Nephron (organoid): ENCODE data around the gene R3HDM2.
"Not testable (repeated sequence)": the region's sequence is repeated elsewhere in the genome, so short reads cannot be mapped to it uniquely, and the experiment has no call there.

Experiments
- H3K27ac Mint-ChIP-seq, 3 experiments: 2 replicates each; pipeline ENCODE4 v1.8.0; 2020; ENCODE audit warnings: mixed read lengths in 3 of 3, mild to moderate bottlenecking in 2 of 3, moderate library complexity in 1 of 3
- H3K27me3 Mint-ChIP-seq: 2 replicates; pipeline ENCODE4 v1.8.0; 2021; ENCODE audit warnings: low read depth, mild to moderate bottlenecking, moderate library complexity, mixed read lengths
- H3K36me3 Mint-ChIP-seq: 2 replicates; pipeline ENCODE4 v1.8.0; 2020; ENCODE audit warnings: low read depth, mixed read lengths
- H3K4me1 Mint-ChIP-seq: 2 replicates; pipeline ENCODE4 v1.8.0; 2020; ENCODE audit warnings: mixed read lengths
- H3K4me3 Mint-ChIP-seq, 3 experiments: 2 replicates each; pipeline ENCODE4 v1.8.0; 2020; ENCODE audit warnings: mild to moderate bottlenecking in 3 of 3, mixed read lengths in 3 of 3, moderate library complexity in 2 of 3
- H3K9me3 Mint-ChIP-seq: 2 replicates; pipeline ENCODE4 v1.8.0; 2020; ENCODE audit warnings: mixed read lengths
- CTCF ChIP-seq, 3 experiments: fragments of 200-600 bp; sonication (generic); IDR thresholded peaks; one replicate each; pipeline ENCODE4 v1.5.0; 2021; ENCODE audit warnings: antibody characterized with exemption in 3 of 3; ENCODE audit not compliant: unreplicated experiment in 3 of 3

R3HDM2 gene

GRCh38 chr12:57448669-57449068, 17.8 kb upstream of the R3HDM2 start:
- Mint-ChIP-seq H3K36me3 (no peaks in the 10 kb centered on the region), H3K4me1 (peaks cover 18% of the 10 kb centered on the region), H3K4me3 (no peak overlapping the region), H3K9me3 (no peaks in the 10 kb centered on the region), H3K27me3 (no peaks in the 10 kb centered on the region), H3K27ac (no peak overlapping the region)
- TF ChIP-seq CTCF (IDR thresholded peaks at IDR 0.05; ENCODE audit: unreplicated experiment in 3 of 3), result no peak

- Mint-ChIP-seq H3K27me3 (no peaks in the 10 kb centered on the region), H3K4me3 (no peak overlapping the region), H3K27ac (no peak overlapping the region), H3K4me1 (peaks cover 1% of the 10 kb centered on the region), H3K36me3 (no peaks in the 10 kb centered on the region), H3K9me3 (peaks cover 3% of the 10 kb centered on the region)
- no peak for TF ChIP-seq CTCF (IDR thresholded peaks at IDR 0.05; ENCODE audit: unreplicated experiment in 3 of 3)
Observed at GRCh38 chr12:57446292-57446960, 15.6 kb upstream of the R3HDM2 start.

- H3K9me3 Mint-ChIP-seq, result peaks cover 5% of the 10 kb centered on the region
- no peaks in the 10 kb centered on the region for H3K36me3 Mint-ChIP-seq
- H3K4me3 Mint-ChIP-seq, result no peak overlapping the region
- no peaks in the 10 kb centered on the region for H3K27me3 Mint-ChIP-seq
- TF ChIP-seq CTCF (IDR thresholded peaks at IDR 0.05; ENCODE audit: unreplicated experiment in 3 of 3), result no peak
- no peak overlapping the region for H3K27ac Mint-ChIP-seq
- H3K4me1 Mint-ChIP-seq, result no peaks in the 10 kb centered on the region
Observed at GRCh38 chr12:57444744-57445143, 13.9 kb upstream of the R3HDM2 start.

- not testable (repeated sequence) for H3K27me3 Mint-ChIP-seq, H3K27ac Mint-ChIP-seq, H3K36me3 Mint-ChIP-seq, H3K9me3 Mint-ChIP-seq, H3K4me1 Mint-ChIP-seq, H3K4me3 Mint-ChIP-seq
Observed at GRCh38 chr12:57444337-57444736, 13.5 kb upstream of the R3HDM2 start.

DNA sequence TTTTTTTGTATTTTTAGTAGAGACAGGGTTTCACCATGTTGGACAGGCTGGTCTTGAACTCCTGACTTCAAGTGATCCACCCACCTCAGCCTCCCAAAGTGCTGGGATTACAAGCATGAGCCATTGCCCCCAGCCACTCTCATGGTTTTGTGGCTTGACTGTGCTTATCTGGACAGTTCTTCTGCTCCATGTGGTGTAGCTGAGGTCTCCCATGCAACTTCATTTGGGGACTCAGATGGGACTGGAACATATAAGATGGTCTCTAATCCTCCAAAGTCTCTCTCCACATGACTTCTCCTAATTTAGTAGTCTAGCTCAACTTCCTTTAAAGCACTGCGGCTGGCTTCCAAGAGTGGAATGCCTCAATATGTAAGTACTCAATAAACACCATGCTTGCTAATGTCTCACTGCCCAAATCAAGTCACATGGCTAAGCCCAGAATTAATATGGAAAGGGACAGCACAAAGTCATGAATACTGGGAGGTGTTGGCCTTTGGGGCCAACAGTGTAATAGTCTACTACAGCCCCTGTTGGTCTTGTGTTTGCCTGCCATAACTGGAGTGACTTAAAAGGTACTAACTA, 11.1 kb upstream of the R3HDM2 start:
- no peak overlapping the region for H3K4me3 Mint-ChIP-seq
- no peaks in the 10 kb centered on the region for H3K36me3 Mint-ChIP-seq
- no peaks in the 10 kb centered on the region for H3K4me1 Mint-ChIP-seq
- peaks cover 5% of the 10 kb centered on the region for H3K9me3 Mint-ChIP-seq
- TF ChIP-seq CTCF (IDR thresholded peaks at IDR 0.05; ENCODE audit: unreplicated experiment in 3 of 3), result no peak
- H3K27me3 Mint-ChIP-seq, result no peaks in the 10 kb centered on the region
- H3K27ac Mint-ChIP-seq, result no peak overlapping the region

DNA sequence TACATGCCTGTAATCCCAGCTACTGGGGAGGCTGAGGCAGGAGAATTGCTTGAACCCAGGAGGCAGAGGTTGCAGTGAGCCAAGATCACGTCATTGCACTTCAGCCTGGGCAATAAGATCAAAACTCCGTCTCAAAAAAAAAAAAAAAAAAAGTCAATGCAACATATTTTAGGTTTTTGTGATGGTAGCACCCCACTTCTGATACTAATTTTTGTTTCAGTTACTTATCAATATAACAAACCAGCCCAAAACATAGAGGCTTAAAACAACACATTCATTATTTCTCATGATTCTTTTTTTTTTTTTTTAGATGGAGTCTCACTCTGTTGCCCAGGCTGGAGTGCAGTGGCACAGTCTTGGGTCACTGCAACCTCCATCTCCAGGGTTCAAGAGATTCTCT, 10.6 kb upstream of the R3HDM2 start:
- H3K36me3 Mint-ChIP-seq, H3K9me3 Mint-ChIP-seq, H3K4me3 Mint-ChIP-seq, H3K27ac Mint-ChIP-seq, H3K4me1 Mint-ChIP-seq, H3K27me3 Mint-ChIP-seq: not testable (repeated sequence)

DNA sequence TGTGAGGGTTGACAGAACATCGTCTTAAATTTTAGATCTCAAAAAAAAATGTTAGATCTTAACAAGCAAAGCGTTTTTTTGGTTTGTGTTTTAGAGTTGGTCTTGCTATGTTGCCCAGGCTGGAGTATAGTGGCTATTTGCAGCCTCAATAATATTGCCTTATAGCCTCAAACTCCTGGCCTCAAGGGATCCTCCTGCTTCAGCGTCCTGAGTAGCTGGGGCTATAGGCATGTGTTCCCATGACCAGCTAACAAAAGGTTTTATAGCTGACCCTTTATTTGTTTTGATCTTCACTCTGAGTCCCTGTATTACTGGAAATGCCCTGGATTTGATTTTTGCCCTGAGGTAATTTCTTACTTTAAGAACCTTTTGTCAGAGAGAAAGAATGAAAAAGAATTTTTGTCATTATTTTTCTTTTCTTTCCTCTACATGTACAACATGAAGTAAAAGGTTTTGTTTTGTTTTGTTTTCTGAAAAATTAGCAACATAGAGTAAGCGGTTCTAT, 9.0 kb upstream of the R3HDM2 start:
- Mint-ChIP-seq H3K27ac (no peak overlapping the region), H3K4me3 (no peak overlapping the region), H3K27me3 (no peaks in the 10 kb centered on the region), H3K36me3 (no peaks in the 10 kb centered on the region), H3K9me3 (peaks cover 5% of the 10 kb centered on the region), H3K4me1 (peaks cover 7% of the 10 kb centered on the region)
- no peak for TF ChIP-seq CTCF (IDR thresholded peaks at IDR 0.05; ENCODE audit: unreplicated experiment in 3 of 3)
